Mammary epithelial cell (primary cell): ENCODE data around the gene SIMC1.

Source experiments
- CTCF ChIP-seq, 2 donors: IDR thresholded peaks in 1 of 2; conservative IDR thresholded peaks in 1 of 2; 2 replicates each; pipeline ENCODE4 v1.5.1; 2011 to 2012; ENCODE audit warnings: inconsistent platforms in 2 of 2, low read length in 2 of 2, mild to moderate bottlenecking in 2 of 2, control low read depth in 1 of 2, low read depth in 1 of 2; ENCODE audit not compliant: insufficient read depth in 1 of 2; ENCODE audit errors: extremely low read depth in 1 of 2
- EZH2 ChIP-seq: IDR thresholded peaks from 2 replicates; pipeline ENCODE4 v1.6.1; 2012; ENCODE audit warnings: low read length, inconsistent platforms, borderline replicate concordance

DNA sequence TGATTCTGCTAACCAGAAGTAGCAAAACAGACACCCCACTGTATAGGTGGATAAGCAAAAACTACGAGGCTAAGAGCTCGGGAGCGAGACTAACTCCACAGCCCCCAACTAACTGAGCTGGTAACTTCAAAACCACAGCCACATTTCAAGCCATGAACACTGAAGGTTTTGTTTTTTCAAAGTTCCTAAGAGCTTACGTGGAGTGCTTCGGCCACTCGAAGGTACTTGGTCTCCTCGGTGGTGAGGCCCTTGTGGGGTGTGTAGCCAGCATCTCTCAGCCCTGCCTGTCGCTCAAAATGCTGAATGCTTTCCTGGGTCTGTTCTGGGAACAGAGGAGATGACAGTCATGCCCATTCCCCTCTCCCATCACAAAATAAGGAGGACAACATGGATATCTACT, 112.2 kb downstream of the SIMC1 start:
- no peak for TF ChIP-seq CTCF (conservative IDR thresholded peaks at IDR 0.05 in 1 of 2, IDR thresholded peaks at IDR 0.05 in 1 of 2; ENCODE audit: extremely low read depth in 1 of 2, insufficient read depth in 1 of 2, low read depth in 1 of 2, low read length in 2 of 2)
- no peak for TF ChIP-seq EZH2
